Natural killer cell (primary cell): ENCODE measurements around the gene NEURL2. TPM values are rescaled to one million over a fixed set of nuclear protein-coding genes. Genes with fewer than 3 reads are reported as not detected.
A peak's percentile ranks its signal among the peaks of the same experiment; 100 is the strongest.

Experiments used
- ATAC-seq, 3 donors: fragments of 150-1000 bp in 2 of 3; fragments of 200-7000 bp in 1 of 3; cut with Tn5 transposase; 1 replicate in 1 of 3; 2 replicates in 2 of 3; pipeline ENCODE4 v1.10.0; 2021; ENCODE audit warnings: mild to moderate bottlenecking in 2 of 3, moderate library complexity in 2 of 3
- DNase-seq, 2 donors: peaks; one replicate each; pipeline versions ENCODE4 v3.0.0 to v3.0.0-alpha.2; 2013 to 2021; ENCODE audit warnings: mixed read lengths in 1 of 2
- H3K27ac ChIP-seq: one replicate; pipeline ENCODE4 v1.5.1; 2013; ENCODE audit warnings: mild to moderate bottlenecking, low read length
- H3K27me3 ChIP-seq: one replicate; pipeline ENCODE4 v1.6.1; 2013; ENCODE audit warnings: low read length; ENCODE audit not compliant: control insufficient read depth, insufficient read depth
- H3K36me3 ChIP-seq: one replicate; pipeline ENCODE4 v1.6.1; 2013; ENCODE audit warnings: low read length; ENCODE audit not compliant: control insufficient read depth, insufficient read depth
- H3K4me1 ChIP-seq: one replicate; pipeline ENCODE4 v1.6.1; 2013; ENCODE audit warnings: low read length; ENCODE audit not compliant: control insufficient read depth, insufficient read depth
- H3K4me3 ChIP-seq: one replicate; pipeline ENCODE4 v1.5.1; 2013; ENCODE audit warnings: low read length
- H3K9me3 ChIP-seq: one replicate; pipeline ENCODE4 v1.6.1; 2013; ENCODE audit warnings: low read length; ENCODE audit not compliant: control insufficient read depth, insufficient read depth
- H3K27ac Mint-ChIP-seq, 2 donors: one replicate each; pipeline ENCODE4 v1.8.0; 2022; ENCODE audit warnings: mild to moderate bottlenecking in 2 of 2, mixed read lengths in 2 of 2, moderate library complexity in 1 of 2
- H3K27me3 Mint-ChIP-seq, 2 donors: one replicate each; pipeline ENCODE4 v1.8.0; 2022; ENCODE audit warnings: low read depth in 2 of 2, mixed read lengths in 2 of 2
- H3K36me3 Mint-ChIP-seq: one replicate; pipeline ENCODE4 v1.8.0; 2022; ENCODE audit warnings: mixed read lengths
- H3K4me1 Mint-ChIP-seq, 2 donors: one replicate each; pipeline ENCODE4 v1.8.0; 2022; ENCODE audit warnings: mixed read lengths in 2 of 2
- H3K4me3 Mint-ChIP-seq: one replicate; pipeline ENCODE4 v1.8.0; 2022; ENCODE audit warnings: mild to moderate bottlenecking, moderate library complexity, mixed read lengths
- H3K9me3 Mint-ChIP-seq, 2 donors: one replicate each; pipeline ENCODE4 v1.8.0; 2022; ENCODE audit warnings: mixed read lengths in 2 of 2
- WGBS: methylation state at CpG from one replicate; pipeline ENCODE4 v1.1.7; 2013; ENCODE audit warnings: missing lambda C conversion rate; ENCODE audit not compliant: insufficient coverage; 5-methylcytosine and 5-hydroxymethylcytosine counted together
- intact Hi-C: fragments of 100-400 bp; cut with micrococcal nuclease; formaldehyde crosslinking; loops from one replicate; pipeline ENCODE4 v1.14.2; 2022
- total RNA-seq, 4 donors: library from RNA; stranded (reverse); fragments of 120-200 nt in 1 of 4; gene quantifications; one replicate each; pipeline versions ENCODE4 v1.2.3 to v1.2.4, GENCODE V29; 2013 to 2022
- TF ChIP-seq, protein P1 (sequence below): fragments of 200-600 bp; IDR thresholded peaks from one replicate; pipeline ENCODE4 v1.8.0; 2022; ENCODE audit warnings: antibody characterized with exemption

Gene NEURL2
- total RNA-seq, 3 donors from 2014 or later (not counting 1 experiment from before 2014, with no cell fraction given), result 0.89 to 1.4 (median 1.4) TPM

DNA sequence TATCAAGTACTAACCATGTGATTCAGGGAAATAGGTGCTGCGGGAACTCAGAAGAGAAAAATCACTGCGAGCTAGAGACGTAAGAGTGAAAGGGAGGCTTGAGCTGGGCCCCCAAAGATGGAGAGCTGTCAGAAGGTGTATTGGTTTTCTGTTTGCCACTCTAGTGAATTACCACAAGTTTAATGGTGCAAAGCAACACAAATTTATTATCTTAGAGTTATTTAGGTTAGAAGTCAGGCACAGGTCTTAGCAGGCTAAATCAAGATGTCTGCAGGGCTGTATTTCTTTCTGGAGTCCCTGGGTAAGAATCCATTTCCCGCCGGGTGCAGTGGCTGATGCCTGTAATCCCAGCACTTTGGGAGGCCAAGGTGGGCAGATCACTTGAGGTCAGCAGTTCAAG is 31.1 kb downstream of the NEURL2 start:
- peaks cover under 1% of the 10 kb centered on the region for H3K36me3 ChIP-seq
- no peaks in the 10 kb centered on the region for H3K27me3 Mint-ChIP-seq
- H3K4me3 ChIP-seq, result no peak overlapping the region
- no peaks in the 10 kb centered on the region for H3K36me3 Mint-ChIP-seq
- no peak overlapping the region for H3K27ac ChIP-seq
- no peaks in the 10 kb centered on the region for H3K9me3 Mint-ChIP-seq
- intact Hi-C loops, result no loop called here
- H3K4me3 Mint-ChIP-seq, result no peak overlapping the region
- peaks cover 29% of the 10 kb centered on the region for H3K4me1 ChIP-seq
- no peak for ATAC-seq
- H3K4me1 Mint-ChIP-seq, result peaks cover 38 to 58% of the 10 kb centered on the region in 2 donors
- no peaks in the 10 kb centered on the region for H3K27me3 ChIP-seq
- WGBS, result 95% methylated on average over 5 of the region's 5 CpGs
- no peaks in the 10 kb centered on the region for H3K9me3 ChIP-seq
- H3K27ac Mint-ChIP-seq, result no peak overlapping the region
- TF ChIP-seq, protein P1, sequence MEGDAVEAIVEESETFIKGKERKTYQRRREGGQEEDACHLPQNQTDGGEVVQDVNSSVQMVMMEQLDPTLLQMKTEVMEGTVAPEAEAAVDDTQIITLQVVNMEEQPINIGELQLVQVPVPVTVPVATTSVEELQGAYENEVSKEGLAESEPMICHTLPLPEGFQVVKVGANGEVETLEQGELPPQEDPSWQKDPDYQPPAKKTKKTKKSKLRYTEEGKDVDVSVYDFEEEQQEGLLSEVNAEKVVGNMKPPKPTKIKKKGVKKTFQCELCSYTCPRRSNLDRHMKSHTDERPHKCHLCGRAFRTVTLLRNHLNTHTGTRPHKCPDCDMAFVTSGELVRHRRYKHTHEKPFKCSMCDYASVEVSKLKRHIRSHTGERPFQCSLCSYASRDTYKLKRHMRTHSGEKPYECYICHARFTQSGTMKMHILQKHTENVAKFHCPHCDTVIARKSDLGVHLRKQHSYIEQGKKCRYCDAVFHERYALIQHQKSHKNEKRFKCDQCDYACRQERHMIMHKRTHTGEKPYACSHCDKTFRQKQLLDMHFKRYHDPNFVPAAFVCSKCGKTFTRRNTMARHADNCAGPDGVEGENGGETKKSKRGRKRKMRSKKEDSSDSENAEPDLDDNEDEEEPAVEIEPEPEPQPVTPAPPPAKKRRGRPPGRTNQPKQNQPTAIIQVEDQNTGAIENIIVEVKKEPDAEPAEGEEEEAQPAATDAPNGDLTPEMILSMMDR, result no peak
- DNase-seq, result no peak

DNA sequence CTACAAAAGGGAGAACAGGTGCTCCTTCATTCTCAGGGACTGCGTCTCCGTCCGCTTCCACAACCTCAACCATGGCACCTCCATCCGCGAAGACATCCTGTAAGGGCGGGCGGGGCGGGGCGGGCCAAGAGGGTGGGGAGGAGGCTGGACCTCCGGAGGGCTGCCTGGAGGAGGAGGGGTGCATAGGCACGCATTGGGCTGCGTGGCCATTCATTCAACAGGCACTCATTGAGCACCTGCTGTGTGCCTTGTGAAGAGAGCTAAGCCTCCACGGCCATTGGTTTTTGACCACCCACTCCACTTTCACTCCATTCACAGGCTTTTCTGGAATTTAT is 33.2 kb downstream of the NEURL2 start:
- Mint-ChIP-seq H3K9me3 (no peaks in the 10 kb centered on the region), H3K27me3 (no peaks in the 10 kb centered on the region), H3K4me1 (peaks cover 38 to 59% of the 10 kb centered on the region in 2 donors), H3K36me3 (no peaks in the 10 kb centered on the region), H3K4me3 (peak overlapping the region; percentile 95), H3K27ac (peak overlapping the region; percentile 95 to 96)
- intact Hi-C loops, result loop anchor here (1.0 to 2.0 kb wide), 6 partner anchors 23 to 113 kb away; partner anchors contain the start of genes PCIF1, UBE2C and ZSWIM1
- 20% methylated on average over 5 of the region's 13 CpGs for WGBS
- H3K4me1 ChIP-seq, result peaks cover 33% of the 10 kb centered on the region
- peak; percentile 9 to 21 (median 14) for ATAC-seq
- no peak for DNase-seq
- H3K27me3 ChIP-seq, result no peaks in the 10 kb centered on the region
- peak overlapping the region; percentile 99 for H3K27ac ChIP-seq
- H3K4me3 ChIP-seq, result peak overlapping the region; percentile 91
- H3K36me3 ChIP-seq, result peaks cover 14% of the 10 kb centered on the region
- no peaks in the 10 kb centered on the region for H3K9me3 ChIP-seq
- TF ChIP-seq, protein P1, result no peak

DNA sequence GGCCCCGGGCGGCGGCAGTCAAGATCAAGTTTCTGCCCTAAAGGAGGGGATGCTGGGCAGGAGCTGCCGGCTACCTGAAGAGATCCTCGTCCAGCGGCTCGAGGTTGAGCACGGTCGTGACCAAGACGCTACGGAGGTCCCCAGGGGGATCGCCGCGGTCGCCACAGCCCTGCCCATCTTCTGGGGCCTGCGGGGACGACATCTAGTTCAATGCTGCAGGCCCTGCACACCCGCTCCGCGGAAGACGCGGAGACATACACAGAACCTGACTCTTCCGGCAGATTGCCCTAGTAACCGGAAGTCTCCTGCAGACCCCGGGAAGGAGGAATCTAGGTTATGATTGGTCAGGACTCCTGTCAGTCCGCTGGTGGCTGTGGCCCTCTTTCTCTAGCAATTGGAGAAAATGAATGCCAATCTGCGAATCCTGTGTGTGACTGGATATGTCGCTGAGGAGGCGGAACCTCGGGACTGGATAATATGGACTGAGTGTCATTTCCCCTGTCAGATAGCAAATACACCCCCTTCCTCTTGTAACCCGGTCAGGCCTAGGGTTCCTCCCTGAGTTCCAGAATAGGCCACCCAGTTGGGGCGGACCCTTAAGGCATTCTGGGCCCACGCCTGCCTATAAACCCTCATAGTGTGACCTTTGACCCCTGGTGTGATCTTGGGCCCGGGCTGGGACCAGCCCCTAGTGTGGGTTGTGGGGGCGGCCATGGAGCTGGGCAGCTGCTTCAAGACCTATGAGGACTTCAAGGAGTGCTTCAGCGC is 33.7 kb downstream of the NEURL2 start, which contains the start of the genes ACOT8 and ZSWIM3:
TSS of gene ACOT8 (minus strand) at position 279 of the 768 bp plus-strand sequence. CDS start at position 202, 77 bp downstream.
TSS of gene ZSWIM3 (plus strand) at position 501 of the 768 bp plus-strand sequence. CDS start at position 713, 212 bp downstream.
- Histone ChIP-seq H3K4me1 (peaks cover 33% of the 10 kb centered on the region), H3K9me3 (no peaks in the 10 kb centered on the region), H3K36me3 (peaks cover 14% of the 10 kb centered on the region), H3K27ac (peak within 1 kb of the TSS; percentile 99), H3K4me3 (peak within 1 kb of the TSS; percentile 91), H3K27me3 (no peaks in the 10 kb centered on the region)
- Mint-ChIP-seq H3K27ac (peak within 1 kb of the TSS; percentile 95 to 96), H3K36me3 (no peaks in the 10 kb centered on the region), H3K4me1 (peaks cover 38 to 59% of the 10 kb centered on the region in 2 donors), H3K4me3 (peak within 1 kb of the TSS; percentile 95), H3K27me3 (no peaks in the 10 kb centered on the region), H3K9me3 (no peaks in the 10 kb centered on the region)
- WGBS, result 0% methylated on average over 35 of the region's 36 CpGs
- ATAC-seq (peak; percentile 95 to 98 (median 95)), DNase-seq (peak; percentile 82 to 100)
- TF ChIP-seq, protein P1, result no peak
- intact Hi-C loops, result loop anchor here (1.0 to 2.0 kb wide), 6 partner anchors 24 to 114 kb away; partner anchors contain the start of genes PCIF1, UBE2C and ZSWIM1
